CD4-positive, alpha-beta memory T cell (primary cell): ENCODE results near the gene SLC6A18. TPM values are rescaled to one million over a fixed set of nuclear protein-coding genes. Genes with fewer than 3 reads are reported as not detected.

Experiments
- CTCF ChIA-PET: fragments of 350-600 bp; sonication (Branson Sonifier 250); formaldehyde crosslinking; loops from one replicate; lab custom pipeline; 2021; ENCODE audit warnings: inconsistent platforms; ENCODE audit not compliant: partially characterized antibody; lab: Charles Lee
- POLR2A ChIA-PET: fragments of 350-600 bp; sonication (Branson Sonifier 250); formaldehyde crosslinking; loops from one replicate; lab custom pipeline; 2021; ENCODE audit not compliant: partially characterized antibody; lab: Charles Lee
- DNase-seq, 5 donors: peaks; one replicate each; pipeline versions ENCODE4 v3.0.0 to v3.0.0-alpha.2; 2020 to 2022; ENCODE audit warnings: mixed read lengths in 1 of 5
- H3K27ac ChIP-seq: one replicate; pipeline ENCODE4 v1.7.0; 2013; ENCODE audit warnings: low read depth, low read length
- H3K27me3 ChIP-seq: 2 replicates; pipeline ENCODE4 v1.7.0; 2013; ENCODE audit warnings: mild to moderate bottlenecking, low read length, moderate library complexity; ENCODE audit not compliant: insufficient read depth
- H3K36me3 ChIP-seq: 2 replicates; pipeline ENCODE4 v1.7.0; 2013; ENCODE audit warnings: mild to moderate bottlenecking, low read length, moderate library complexity; ENCODE audit not compliant: insufficient read depth
- H3K4me1 ChIP-seq: 2 replicates; pipeline ENCODE4 v1.7.0; 2013; ENCODE audit warnings: mild to moderate bottlenecking, low read length, moderate library complexity; ENCODE audit not compliant: insufficient read depth
- H3K4me3 ChIP-seq, 2 donors: one replicate each; pipeline ENCODE4 v1.7.0; 2013; ENCODE audit warnings: low read length in 2 of 2, mild to moderate bottlenecking in 1 of 2
- H3K9me3 ChIP-seq, 2 donors: one replicate each; pipeline ENCODE4 v1.7.0; 2013; ENCODE audit warnings: low read length in 2 of 2, control low read depth in 1 of 2; ENCODE audit not compliant: control insufficient read depth in 1 of 2
- H3K27ac Mint-ChIP-seq, 7 donors: one replicate each; pipeline ENCODE4 v1.8.0; 2020 to 2021; ENCODE audit warnings: mixed read lengths in 7 of 7, mild to moderate bottlenecking in 6 of 7, inconsistent platforms in 3 of 7, moderate library complexity in 3 of 7
- H3K27me3 Mint-ChIP-seq, 2 donors: one replicate each; pipeline ENCODE4 v1.8.0; 2020 to 2021; ENCODE audit warnings: mixed read lengths in 2 of 2
- H3K36me3 Mint-ChIP-seq, 2 donors: one replicate each; pipeline ENCODE4 v1.8.0; 2020 to 2021; ENCODE audit warnings: mixed read lengths in 2 of 2, inconsistent platforms in 1 of 2, mild to moderate bottlenecking in 1 of 2
- H3K4me1 Mint-ChIP-seq, 4 donors: one replicate each; pipeline ENCODE4 v1.8.0; 2020 to 2021; ENCODE audit warnings: mixed read lengths in 4 of 4, mild to moderate bottlenecking in 1 of 4
- H3K4me3 Mint-ChIP-seq, 8 donors: one replicate each; pipeline ENCODE4 v1.8.0; 2020 to 2021; ENCODE audit warnings: mixed read lengths in 8 of 8, mild to moderate bottlenecking in 7 of 8, moderate library complexity in 6 of 8, inconsistent platforms in 3 of 8
- H3K9me3 Mint-ChIP-seq, 8 donors: one replicate each; pipeline ENCODE4 v1.8.0; 2020 to 2021; ENCODE audit warnings: mixed read lengths in 8 of 8, mild to moderate bottlenecking in 5 of 8, inconsistent platforms in 3 of 8, moderate library complexity in 1 of 8
- intact Hi-C: fragments of 100-400 bp; cut with micrococcal nuclease; formaldehyde crosslinking; loops from one replicate; pipeline ENCODE4 v1.15.1; 2023
- polyA plus RNA-seq, 2 donors: library from polyadenylated mRNA; unstranded; fragments of 300-500 nt; fragmentation: Illumina TruSeq; gene quantifications; one replicate each; pipeline ENCODE4 v1.2.3, GENCODE V29; 2021
- total RNA-seq, 2 experiments: library from RNA; stranded (reverse); gene quantifications; one replicate each; pipeline ENCODE4 v1.2.3, GENCODE V29; 2021

The SLC6A18 gene
- total and polyA plus RNA-seq, 4 experiments from 2014 or later = not detected

DNA sequence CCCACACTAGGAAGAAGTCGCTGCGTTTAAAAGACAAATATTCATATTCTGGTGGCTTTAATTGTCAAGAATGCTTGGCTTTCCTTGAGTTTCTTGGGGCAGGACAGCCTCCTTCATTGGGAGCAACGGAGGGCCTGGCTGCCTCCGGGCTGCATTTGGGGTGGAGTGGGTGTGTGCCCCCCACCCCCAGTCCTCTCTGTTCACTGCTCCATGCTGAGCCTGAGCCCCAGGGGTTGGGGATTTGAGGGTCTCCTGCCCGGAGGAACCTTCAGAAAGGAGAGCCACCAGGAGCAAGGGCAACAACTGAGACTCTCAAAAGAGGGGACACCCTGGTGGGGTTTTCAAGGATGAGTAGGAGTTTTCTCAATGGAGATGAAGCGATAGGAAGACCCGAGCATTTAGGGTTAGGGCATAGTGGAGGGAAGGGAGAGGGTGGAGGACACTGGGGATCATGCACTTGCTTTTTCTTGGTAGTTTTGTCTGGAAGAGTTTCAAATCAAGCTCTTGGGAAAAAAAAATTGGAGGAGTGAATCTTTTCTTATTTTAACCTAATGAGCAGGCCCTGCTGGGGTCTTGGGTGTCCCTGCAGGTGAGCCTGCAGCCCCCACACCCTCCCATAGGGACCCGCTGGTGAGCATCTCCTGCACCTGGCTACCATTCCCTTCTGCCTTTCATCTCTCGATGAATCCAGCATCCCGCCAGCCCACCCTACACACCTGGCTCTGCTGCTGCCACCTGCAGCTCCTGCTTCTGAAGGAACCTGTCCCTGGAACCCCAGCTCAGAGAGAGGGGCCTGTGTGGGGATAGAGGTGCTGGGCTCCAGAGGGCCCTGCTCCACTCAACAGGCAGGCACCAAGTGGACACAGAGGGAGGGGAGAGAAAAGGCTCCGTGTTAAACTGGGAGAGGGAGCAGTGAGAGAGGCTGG is 19.7 kb upstream of the SLC6A18 start:
- no peak for DNase-seq

DNA sequence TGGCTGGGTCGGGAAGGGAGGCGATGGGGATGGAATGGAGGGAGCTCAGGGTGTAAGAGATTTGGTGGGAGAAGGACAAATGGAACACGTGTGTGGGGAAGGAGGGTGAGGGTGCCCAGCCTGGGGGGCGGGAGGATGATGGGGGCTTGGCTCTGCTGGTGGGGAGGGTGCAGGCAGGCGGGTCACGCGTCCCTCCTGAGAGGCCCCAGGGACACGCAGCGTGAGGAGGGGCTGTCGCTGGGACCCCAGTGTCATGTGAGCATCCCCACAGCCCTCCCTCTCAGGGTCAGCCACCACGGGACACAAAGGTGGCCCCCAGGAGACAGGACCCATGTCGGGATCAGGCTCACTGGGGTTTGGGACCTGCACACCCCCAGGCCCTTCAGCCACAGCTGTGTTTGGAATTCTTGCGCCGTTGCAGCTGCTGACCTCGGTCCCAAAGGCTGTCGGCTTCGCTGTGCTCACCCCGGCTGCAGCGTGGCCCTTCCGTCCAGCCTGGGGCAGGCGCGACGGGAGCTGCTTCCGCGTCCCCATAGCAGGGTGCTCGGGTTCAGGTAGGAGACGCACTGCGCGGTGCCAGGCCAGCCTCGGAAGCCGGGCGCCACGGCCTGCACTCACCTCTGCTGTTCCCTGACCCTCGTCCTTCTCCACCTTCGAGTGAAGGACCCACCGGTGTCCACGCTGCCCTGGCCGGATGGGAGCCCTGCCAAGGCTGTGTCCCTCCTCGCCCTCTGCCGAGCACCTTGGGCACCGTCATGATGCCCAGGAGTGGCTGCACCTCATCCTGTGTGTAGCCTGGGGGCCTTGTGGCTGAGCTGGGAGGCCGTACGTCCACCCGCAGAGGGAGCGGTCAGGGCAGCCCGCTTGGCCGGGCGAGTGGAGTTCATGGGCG is 18.4 kb upstream of the SLC6A18 start:
- H3K4me3 ChIP-seq = no peak overlapping the region
- Mint-ChIP-seq H3K27ac (no peak overlapping the region), H3K36me3 (no peaks in the 10 kb centered on the region), H3K9me3 (no peaks in the 10 kb centered on the region), H3K4me1 (no peaks in the 10 kb centered on the region), H3K27me3 (no peaks in the 10 kb centered on the region), H3K4me3 (no peak overlapping the region)
- no peak overlapping the region for H3K27ac ChIP-seq
- no peaks in the 10 kb centered on the region for H3K27me3 ChIP-seq
- no peaks in the 10 kb centered on the region for H3K4me1 ChIP-seq
- H3K36me3 ChIP-seq = no peaks in the 10 kb centered on the region
- no peaks in the 10 kb centered on the region for H3K9me3 ChIP-seq
- ChIA-PET CTCF (no interaction called here), POLR2A (no interaction called here)
- no peak for DNase-seq
- intact Hi-C loops = no loop called here

More for the DNA sequence above, 19.7 kb upstream of the SLC6A18 start:
- Mint-ChIP-seq H3K27me3 (no peaks in the 10 kb centered on the region), H3K4me1 (no peaks in the 10 kb centered on the region), H3K9me3 (no peaks in the 10 kb centered on the region), H3K4me3 (no peak overlapping the region), H3K27ac (no peak overlapping the region), H3K36me3 (no peaks in the 10 kb centered on the region)
- Histone ChIP-seq H3K36me3 (no peaks in the 10 kb centered on the region), H3K27ac (no peak overlapping the region), H3K9me3 (no peaks in the 10 kb centered on the region), H3K4me3 (no peak overlapping the region), H3K27me3 (no peaks in the 10 kb centered on the region), H3K4me1 (no peaks in the 10 kb centered on the region)
- CTCF ChIA-PET = no interaction called here
- POLR2A ChIA-PET = no interaction called here
- intact Hi-C loops = no loop called here

DNA sequence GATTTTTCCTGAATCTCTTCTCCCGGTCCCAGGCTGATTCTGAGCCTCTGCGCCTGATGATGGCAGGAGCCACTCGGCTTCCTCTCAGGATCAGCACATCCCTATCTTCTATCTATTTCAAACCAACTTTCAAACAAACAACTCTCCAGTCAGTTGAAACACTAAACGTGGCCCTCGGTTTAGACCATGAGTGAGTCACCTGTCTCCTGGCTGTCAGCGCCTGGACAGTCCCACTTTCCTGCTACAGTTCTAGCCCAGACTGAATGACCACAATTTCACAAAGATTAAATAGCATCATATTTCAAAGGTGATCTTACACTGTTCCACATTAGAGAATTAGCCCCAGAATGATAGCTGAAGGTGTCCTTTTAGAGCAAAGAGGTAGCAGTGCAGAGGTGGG is 17.6 kb upstream of the SLC6A18 start:
- H3K27ac Mint-ChIP-seq = no peak overlapping the region
- Histone ChIP-seq H3K27ac (no peak overlapping the region), H3K4me1 (no peaks in the 10 kb centered on the region), H3K4me3 (no peak overlapping the region), H3K9me3 (no peaks in the 10 kb centered on the region), H3K36me3 (no peaks in the 10 kb centered on the region), H3K27me3 (no peaks in the 10 kb centered on the region)
- no peaks in the 10 kb centered on the region for H3K4me1 Mint-ChIP-seq
- no peaks in the 10 kb centered on the region for H3K27me3 Mint-ChIP-seq
- H3K36me3 Mint-ChIP-seq = no peaks in the 10 kb centered on the region
- no peak overlapping the region for H3K4me3 Mint-ChIP-seq
- POLR2A ChIA-PET = no interaction called here
- H3K9me3 Mint-ChIP-seq = no peaks in the 10 kb centered on the region
- DNase-seq = no peak
- intact Hi-C loops = no loop called here
- CTCF ChIA-PET = no interaction called here

DNA sequence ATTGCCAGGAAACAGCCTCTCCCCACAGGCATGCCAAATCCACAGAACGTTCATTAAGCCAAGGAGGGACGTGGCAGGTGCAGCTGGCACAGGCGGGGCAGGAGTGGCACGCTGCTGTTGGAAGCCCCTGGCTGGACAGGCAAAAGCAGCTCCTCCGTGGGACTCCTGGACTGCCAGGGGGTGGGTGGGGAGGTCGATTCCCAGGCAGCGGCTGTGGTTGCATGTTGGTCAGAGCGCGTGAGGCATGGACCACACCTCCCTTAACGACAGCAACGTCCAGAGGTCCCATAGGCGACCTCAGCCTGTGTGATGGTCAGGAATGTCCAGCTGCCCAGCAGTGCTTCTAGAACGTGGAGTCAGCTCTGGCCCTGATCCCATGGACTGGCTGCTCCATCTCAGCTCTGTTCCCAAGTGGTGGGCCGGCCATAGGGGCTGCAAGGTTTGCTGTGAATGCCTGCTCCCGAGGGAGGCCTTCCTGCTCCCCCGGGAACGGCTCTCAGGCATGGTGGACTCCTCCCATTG is 16.9 kb upstream of the SLC6A18 start:
- H3K36me3 Mint-ChIP-seq = no peaks in the 10 kb centered on the region
- no peaks in the 10 kb centered on the region for H3K27me3 ChIP-seq
- CTCF ChIA-PET = no interaction called here
- no peaks in the 10 kb centered on the region for H3K9me3 ChIP-seq
- H3K27me3 Mint-ChIP-seq = no peaks in the 10 kb centered on the region
- H3K4me3 ChIP-seq = no peak overlapping the region
- no peaks in the 10 kb centered on the region for H3K4me1 ChIP-seq
- no peak overlapping the region for H3K4me3 Mint-ChIP-seq
- H3K36me3 ChIP-seq = no peaks in the 10 kb centered on the region
- intact Hi-C loops = no loop called here
- H3K27ac Mint-ChIP-seq = no peak overlapping the region
- POLR2A ChIA-PET = no interaction called here
- no peak overlapping the region for H3K27ac ChIP-seq
- no peaks in the 10 kb centered on the region for H3K4me1 Mint-ChIP-seq
- H3K9me3 Mint-ChIP-seq = no peaks in the 10 kb centered on the region
- no peak for DNase-seq

DNA sequence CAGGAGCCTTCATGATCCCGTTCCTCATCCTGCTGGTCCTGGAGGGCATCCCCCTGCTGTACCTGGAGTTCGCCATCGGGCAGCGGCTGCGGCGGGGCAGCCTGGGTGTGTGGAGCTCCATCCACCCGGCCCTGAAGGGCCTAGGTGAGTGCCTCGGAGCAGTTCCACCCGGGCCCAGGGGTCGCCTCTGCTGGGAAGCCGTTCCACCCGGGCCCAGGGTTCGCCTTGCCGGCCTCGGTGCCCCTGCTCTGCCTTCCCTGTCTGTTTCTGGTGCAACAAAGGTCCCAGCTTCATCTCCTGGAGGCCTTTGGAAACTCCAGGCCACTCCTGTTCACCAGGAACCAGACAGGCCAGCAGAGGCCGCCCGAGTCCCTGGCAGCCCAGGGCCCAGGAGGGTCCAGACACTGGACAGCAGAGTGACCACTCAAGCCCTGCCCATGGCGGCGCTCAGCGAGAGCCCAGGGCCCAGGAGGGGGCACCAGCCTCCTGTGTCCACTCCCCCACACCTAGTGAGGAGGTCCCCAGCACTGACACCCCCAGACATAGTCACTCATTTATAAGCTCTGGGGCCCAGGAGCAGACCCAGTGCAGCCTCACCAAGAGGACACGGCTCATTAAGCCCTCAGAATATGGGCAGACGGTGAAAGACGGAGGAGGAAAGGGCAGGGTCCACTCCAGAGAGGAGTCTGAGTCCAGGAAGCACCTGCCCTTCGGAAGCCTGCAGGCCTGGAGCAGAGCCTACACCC is 16.3 kb upstream of the SLC6A18 start:
- no peak overlapping the region for H3K4me3 ChIP-seq
- no peak overlapping the region for H3K27ac Mint-ChIP-seq
- no peak for DNase-seq

DNA sequence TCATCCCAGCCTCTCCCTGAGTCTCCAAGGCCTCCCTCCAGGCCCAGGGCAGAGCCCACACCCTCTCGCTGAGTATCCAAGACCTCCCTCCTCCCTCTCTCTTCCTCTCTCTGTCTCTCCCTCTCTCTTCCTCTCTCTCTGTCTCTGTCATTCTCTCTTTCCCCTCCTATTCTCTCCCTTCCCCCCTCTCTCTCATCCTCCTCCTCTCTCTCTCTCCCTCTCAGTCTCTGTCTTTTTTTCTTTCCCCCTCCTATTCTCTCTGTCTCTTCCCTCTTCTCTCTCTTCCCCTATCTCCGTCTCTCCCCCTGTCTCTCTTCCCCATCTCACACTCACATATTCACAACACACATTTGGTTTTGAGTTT is 15.7 kb upstream of the SLC6A18 start:
- no peaks in the 10 kb centered on the region for H3K27me3 ChIP-seq
- Mint-ChIP-seq H3K4me3 (no peak overlapping the region), H3K9me3 (no peaks in the 10 kb centered on the region), H3K36me3 (no peaks in the 10 kb centered on the region), H3K4me1 (no peaks in the 10 kb centered on the region), H3K27me3 (no peaks in the 10 kb centered on the region), H3K27ac (no peak overlapping the region)
- H3K27ac ChIP-seq = no peak overlapping the region
- H3K4me3 ChIP-seq = no peak overlapping the region
- DNase-seq = no peak
- no peaks in the 10 kb centered on the region for H3K9me3 ChIP-seq
- H3K4me1 ChIP-seq = no peaks in the 10 kb centered on the region
- POLR2A ChIA-PET = no interaction called here
- CTCF ChIA-PET = no interaction called here
- no peaks in the 10 kb centered on the region for H3K36me3 ChIP-seq
- intact Hi-C loops = no loop called here

More for the DNA sequence above, 16.3 kb upstream of the SLC6A18 start:
- Mint-ChIP-seq H3K27me3 (no peaks in the 10 kb centered on the region), H3K4me1 (no peaks in the 10 kb centered on the region), H3K9me3 (no peaks in the 10 kb centered on the region), H3K4me3 (no peak overlapping the region), H3K36me3 (no peaks in the 10 kb centered on the region)
- POLR2A ChIA-PET = no interaction called here
- H3K27me3 ChIP-seq = no peaks in the 10 kb centered on the region
- H3K36me3 ChIP-seq = no peaks in the 10 kb centered on the region
- intact Hi-C loops = no loop called here
- no peak overlapping the region for H3K27ac ChIP-seq
- no peaks in the 10 kb centered on the region for H3K9me3 ChIP-seq
- H3K4me1 ChIP-seq = no peaks in the 10 kb centered on the region
- CTCF ChIA-PET = no interaction called here
